HG02610 (cell line): ENCODE data around the gene MAST2.
"Not testable (repeated sequence)": the region's sequence is repeated elsewhere in the genome, so short reads cannot be mapped to it uniquely, and the experiment has no call there.

ENCODE experiments used
- ATAC-seq: cut with Tn5 transposase; IDR thresholded peaks from one replicate; pipeline ENCODE4 v1.9.1; 2021; ENCODE audit warnings: mild to moderate bottlenecking, moderate library complexity; ENCODE audit not compliant: unreplicated experiment

MAST2 gene

GRCh38 chr1:45857101-45857700 lies 53.8 kb downstream of the MAST2 start:
- no peak for ATAC-seq

- ATAC-seq, result not testable (repeated sequence)
These were observed 54.5 kb downstream of the MAST2 start for GRCh38 chr1:45857755-45858492.

- ATAC-seq, result no peak
These were observed 55.8 kb downstream of the MAST2 start for GRCh38 chr1:45859221-45859620.

- ATAC-seq, result no peak
These were observed 58.6 kb downstream of the MAST2 start for GRCh38 chr1:45862008-45862407.

GRCh38 chr1:45863218-45863617 lies 59.8 kb downstream of the MAST2 start:
- no peak for ATAC-seq

GRCh38 chr1:45864167-45865106 lies 61.0 kb downstream of the MAST2 start:
- ATAC-seq, result no peak

GRCh38 chr1:45867697-45868348 lies 64.4 kb downstream of the MAST2 start:
- no peak for ATAC-seq

- no peak for ATAC-seq
These were observed 65.4 kb downstream of the MAST2 start for GRCh38 chr1:45868861-45869260.

GRCh38 chr1:45870500-45870899 lies 67.1 kb downstream of the MAST2 start:
- no peak for ATAC-seq

- ATAC-seq, result not testable (repeated sequence)
These were observed 68.9 kb downstream of the MAST2 start for GRCh38 chr1:45872173-45872801.

- ATAC-seq, result no peak
These were observed 72.7 kb downstream of the MAST2 start for GRCh38 chr1:45876000-45876617.

GRCh38 chr1:45877264-45877663 lies 73.9 kb downstream of the MAST2 start:
- ATAC-seq, result no peak

GRCh38 chr1:45879885-45880598 lies 76.6 kb downstream of the MAST2 start:
- no peak for ATAC-seq

- ATAC-seq, result no peak
These were observed 77.5 kb downstream of the MAST2 start for GRCh38 chr1:45880930-45881329.

GRCh38 chr1:45883658-45884057 lies 80.2 kb downstream of the MAST2 start:
- ATAC-seq, result no peak

GRCh38 chr1:45884700-45885099 lies 81.3 kb downstream of the MAST2 start:
- no peak for ATAC-seq

GRCh38 chr1:45886229-45886628 lies 82.8 kb downstream of the MAST2 start:
- no peak for ATAC-seq

GRCh38 chr1:45887156-45887842 lies 83.9 kb downstream of the MAST2 start:
- no peak for ATAC-seq

GRCh38 chr1:45890078-45890477 lies 86.7 kb downstream of the MAST2 start:
- no peak for ATAC-seq
